ENCODE data around the gene RASL12.
A peak's percentile ranks its signal among the peaks of the same experiment; 100 is the strongest.

RASL12 gene

GRCh38 chr15:65042776-65043327 is 24.9 kb downstream of the RASL12 start:
- Histone ChIP-seq H3K4me3 (ENCODE audit: low read length) (no peak overlapping the region), H3K4me1 (ENCODE audit: control insufficient read depth, insufficient read depth, low read length) (peaks cover 28% of the 10 kb centered on the region)

GRCh38 chr15:65041787-65042186 is 26.0 kb downstream of the RASL12 start:
- no peak overlapping the region for H3K9ac ChIP-seq (ENCODE audit: low read depth, low read length)
- H3K9me3 ChIP-seq (replicated peaks; ENCODE audit: low read length) = no peaks in the 10 kb centered on the region
- no peaks in the 10 kb centered on the region for H3K36me3 ChIP-seq (ENCODE audit: insufficient read depth, low read length)
- no peaks in the 10 kb centered on the region for H3K27me3 ChIP-seq (ENCODE audit: control insufficient read depth, insufficient read depth, low read length)
- no peak overlapping the region for H3K4me3 ChIP-seq (ENCODE audit: low read length)
- H3K4me2 ChIP-seq (ENCODE audit: low read length) = no peak overlapping the region
- peaks cover 28% of the 10 kb centered on the region for H3K4me1 ChIP-seq (ENCODE audit: control insufficient read depth, insufficient read depth, low read length)

More at GRCh38 chr15:65042776-65043327, 24.9 kb downstream of the RASL12 start:
- no peaks in the 10 kb centered on the region for H3K27me3 ChIP-seq (ENCODE audit: control insufficient read depth, insufficient read depth, low read length)
- no peak overlapping the region for H3K9ac ChIP-seq (ENCODE audit: low read depth, low read length)
- no peaks in the 10 kb centered on the region for H3K36me3 ChIP-seq (ENCODE audit: insufficient read depth, low read length)
- H3K4me2 ChIP-seq (ENCODE audit: low read length) = no peak overlapping the region
- H3K9me3 ChIP-seq (replicated peaks; ENCODE audit: low read length) = no peaks in the 10 kb centered on the region

- no peak overlapping the region for H3K4me2 ChIP-seq (ENCODE audit: low read length)
- no peaks in the 10 kb centered on the region for H3K36me3 ChIP-seq (ENCODE audit: insufficient read depth, low read length)
- no peak overlapping the region for H3K4me3 ChIP-seq (ENCODE audit: low read length)
- no peaks in the 10 kb centered on the region for H3K9me3 ChIP-seq (replicated peaks; ENCODE audit: low read length)
- peaks cover 26% of the 10 kb centered on the region for H3K4me1 ChIP-seq (ENCODE audit: control insufficient read depth, insufficient read depth, low read length)
- H3K27me3 ChIP-seq (ENCODE audit: control insufficient read depth, insufficient read depth, low read length) = no peaks in the 10 kb centered on the region
- H3K9ac ChIP-seq (ENCODE audit: low read depth, low read length) = no peak overlapping the region
Observed at GRCh38 chr15:65040461-65040860, 27.3 kb downstream of the RASL12 start.

- H3K4me1 ChIP-seq (ENCODE audit: control insufficient read depth, insufficient read depth, low read length) = peaks cover 13% of the 10 kb centered on the region
- no peaks in the 10 kb centered on the region for H3K36me3 ChIP-seq (ENCODE audit: insufficient read depth, low read length)
- H3K9ac ChIP-seq (ENCODE audit: low read depth, low read length) = no peak overlapping the region
- no peaks in the 10 kb centered on the region for H3K27me3 ChIP-seq (ENCODE audit: control insufficient read depth, insufficient read depth, low read length)
- H3K4me3 ChIP-seq (ENCODE audit: low read length) = no peak overlapping the region
- no peak overlapping the region for H3K4me2 ChIP-seq (ENCODE audit: low read length)
- H3K9me3 ChIP-seq (replicated peaks; ENCODE audit: low read length) = no peaks in the 10 kb centered on the region
Observed at GRCh38 chr15:65038836-65039235, 29.0 kb downstream of the RASL12 start.

- H3K36me3 ChIP-seq (ENCODE audit: insufficient read depth, low read length) = no peaks in the 10 kb centered on the region
- no peaks in the 10 kb centered on the region for H3K27me3 ChIP-seq (ENCODE audit: control insufficient read depth, insufficient read depth, low read length)
- H3K4me3 ChIP-seq (ENCODE audit: low read length) = no peak overlapping the region
- H3K9ac ChIP-seq (ENCODE audit: low read depth, low read length) = no peak overlapping the region
- no peaks in the 10 kb centered on the region for H3K9me3 ChIP-seq (replicated peaks; ENCODE audit: low read length)
- peaks cover 10% of the 10 kb centered on the region for H3K4me1 ChIP-seq (ENCODE audit: control insufficient read depth, insufficient read depth, low read length)
- no peak overlapping the region for H3K4me2 ChIP-seq (ENCODE audit: low read length)
Observed at GRCh38 chr15:65038428-65038827, 29.4 kb downstream of the RASL12 start.

- no peak overlapping the region for H3K4me3 ChIP-seq (ENCODE audit: low read length)
- peaks cover 7% of the 10 kb centered on the region for H3K4me1 ChIP-seq (ENCODE audit: control insufficient read depth, insufficient read depth, low read length)
- H3K9ac ChIP-seq (ENCODE audit: low read depth, low read length) = no peak overlapping the region
- no peaks in the 10 kb centered on the region for H3K9me3 ChIP-seq (replicated peaks; ENCODE audit: low read length)
- no peaks in the 10 kb centered on the region for H3K27me3 ChIP-seq (ENCODE audit: control insufficient read depth, insufficient read depth, low read length)
- H3K4me2 ChIP-seq (ENCODE audit: low read length) = no peak overlapping the region
- H3K36me3 ChIP-seq (ENCODE audit: insufficient read depth, low read length) = no peaks in the 10 kb centered on the region
Observed at GRCh38 chr15:65037309-65037708, 30.5 kb downstream of the RASL12 start.

- Histone ChIP-seq H3K4me3 (ENCODE audit: low read length) (no peak overlapping the region), H3K4me1 (ENCODE audit: control insufficient read depth, insufficient read depth, low read length) (peaks cover 7% of the 10 kb centered on the region), H3K9ac (ENCODE audit: low read depth, low read length) (no peak overlapping the region), H3K4me2 (ENCODE audit: low read length) (no peak overlapping the region), H3K27me3 (ENCODE audit: control insufficient read depth, insufficient read depth, low read length) (peaks cover 6% of the 10 kb centered on the region), H3K36me3 (ENCODE audit: insufficient read depth, low read length) (no peaks in the 10 kb centered on the region), H3K9me3 (replicated peaks; ENCODE audit: low read length) (no peaks in the 10 kb centered on the region)
Observed at GRCh38 chr15:65034719-65035118, 33.1 kb downstream of the RASL12 start.

GRCh38 chr15:65033659-65034269 is 34.0 kb downstream of the RASL12 start:
- Histone ChIP-seq H3K4me1 (ENCODE audit: control insufficient read depth, insufficient read depth, low read length) (peaks cover 7% of the 10 kb centered on the region), H3K4me3 (ENCODE audit: low read length) (no peak overlapping the region), H3K4me2 (ENCODE audit: low read length) (no peak overlapping the region), H3K27me3 (ENCODE audit: control insufficient read depth, insufficient read depth, low read length) (peaks cover 6% of the 10 kb centered on the region), H3K9me3 (replicated peaks; ENCODE audit: low read length) (no peaks in the 10 kb centered on the region), H3K36me3 (ENCODE audit: insufficient read depth, low read length) (no peaks in the 10 kb centered on the region), H3K9ac (ENCODE audit: low read depth, low read length) (no peak overlapping the region)

GRCh38 chr15:65032801-65033537 is 34.8 kb downstream of the RASL12 start:
- no peak overlapping the region for H3K4me2 ChIP-seq (ENCODE audit: low read length)
- peaks cover 12% of the 10 kb centered on the region for H3K4me1 ChIP-seq (ENCODE audit: control insufficient read depth, insufficient read depth, low read length)
- no peak overlapping the region for H3K4me3 ChIP-seq (ENCODE audit: low read length)
- H3K9ac ChIP-seq (ENCODE audit: low read depth, low read length) = no peak overlapping the region
- peaks cover 6% of the 10 kb centered on the region for H3K27me3 ChIP-seq (ENCODE audit: control insufficient read depth, insufficient read depth, low read length)
- H3K9me3 ChIP-seq (replicated peaks; ENCODE audit: low read length) = no peaks in the 10 kb centered on the region
- H3K36me3 ChIP-seq (ENCODE audit: insufficient read depth, low read length) = no peaks in the 10 kb centered on the region

GRCh38 chr15:65029736-65030208 is 38.0 kb downstream of the RASL12 start:
- Histone ChIP-seq H3K9me3 (replicated peaks; ENCODE audit: low read length) (no peaks in the 10 kb centered on the region), H3K4me2 (ENCODE audit: low read length) (peak overlapping the region; percentile 96), H3K4me1 (ENCODE audit: control insufficient read depth, insufficient read depth, low read length) (peaks cover 17% of the 10 kb centered on the region), H3K36me3 (ENCODE audit: insufficient read depth, low read length) (peaks cover 12% of the 10 kb centered on the region), H3K4me3 (ENCODE audit: low read length) (peak overlapping the region; percentile 99), H3K9ac (ENCODE audit: low read depth, low read length) (no peak overlapping the region), H3K27me3 (ENCODE audit: control insufficient read depth, insufficient read depth, low read length) (peaks cover 6% of the 10 kb centered on the region)

- Histone ChIP-seq H3K4me2 (ENCODE audit: low read length) (peak within 1 kb of the TSS; percentile 96), H3K27me3 (ENCODE audit: control insufficient read depth, insufficient read depth, low read length) (peaks cover 6% of the 10 kb centered on the region), H3K4me3 (ENCODE audit: low read length) (peak within 1 kb of the TSS; percentile 99), H3K36me3 (ENCODE audit: insufficient read depth, low read length) (peaks cover 16% of the 10 kb centered on the region), H3K9me3 (replicated peaks; ENCODE audit: low read length) (no peaks in the 10 kb centered on the region), H3K9ac (ENCODE audit: low read depth, low read length) (peak within 1 kb of the TSS; percentile 87), H3K4me1 (ENCODE audit: control insufficient read depth, insufficient read depth, low read length) (peaks cover 17% of the 10 kb centered on the region)
Observed at GRCh38 chr15:65028921-65029735, 38.7 kb downstream of the RASL12 start, which contains the start of gene MTFMT. Gene MTFMT, minus strand, starts transcription at chr15:65029639. Its CDS starts 26 bp downstream, at chr15:65029613.

Data from skeletal muscle satellite cell (primary cell).